ENCODE results near the gene SAMD4B. TPM values are rescaled to one million over a fixed set of nuclear protein-coding genes. Genes with fewer than 3 reads are reported as not detected.
A peak's percentile ranks its signal among the peaks of the same experiment; 100 is the strongest.

The SAMD4B gene
- total RNA-seq, 1 donor = 85.0 TPM

- H3K79me2 ChIP-seq (ENCODE audit: insufficient read depth, low read length) = peaks cover 27% of the 10 kb centered on the region
- H3K27me3 ChIP-seq (ENCODE audit: insufficient read depth, low read length) = no peaks in the 10 kb centered on the region
- H3K4me1 ChIP-seq (ENCODE audit: insufficient read depth, low read length) = peaks cover 31% of the 10 kb centered on the region
- H2AFZ ChIP-seq (ENCODE audit: low read length) = no peak overlapping the region
- H3K27ac ChIP-seq (ENCODE audit: low read depth, low read length) = peak overlapping the region; percentile 84
- TF ChIP-seq, protein P1, sequence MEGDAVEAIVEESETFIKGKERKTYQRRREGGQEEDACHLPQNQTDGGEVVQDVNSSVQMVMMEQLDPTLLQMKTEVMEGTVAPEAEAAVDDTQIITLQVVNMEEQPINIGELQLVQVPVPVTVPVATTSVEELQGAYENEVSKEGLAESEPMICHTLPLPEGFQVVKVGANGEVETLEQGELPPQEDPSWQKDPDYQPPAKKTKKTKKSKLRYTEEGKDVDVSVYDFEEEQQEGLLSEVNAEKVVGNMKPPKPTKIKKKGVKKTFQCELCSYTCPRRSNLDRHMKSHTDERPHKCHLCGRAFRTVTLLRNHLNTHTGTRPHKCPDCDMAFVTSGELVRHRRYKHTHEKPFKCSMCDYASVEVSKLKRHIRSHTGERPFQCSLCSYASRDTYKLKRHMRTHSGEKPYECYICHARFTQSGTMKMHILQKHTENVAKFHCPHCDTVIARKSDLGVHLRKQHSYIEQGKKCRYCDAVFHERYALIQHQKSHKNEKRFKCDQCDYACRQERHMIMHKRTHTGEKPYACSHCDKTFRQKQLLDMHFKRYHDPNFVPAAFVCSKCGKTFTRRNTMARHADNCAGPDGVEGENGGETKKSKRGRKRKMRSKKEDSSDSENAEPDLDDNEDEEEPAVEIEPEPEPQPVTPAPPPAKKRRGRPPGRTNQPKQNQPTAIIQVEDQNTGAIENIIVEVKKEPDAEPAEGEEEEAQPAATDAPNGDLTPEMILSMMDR (IDR thresholded peaks at IDR 0.05; ENCODE audit: extremely low read depth, low read depth, low read length) = no peak
- peak; percentile 93 for DNase-seq (ENCODE audit: insufficient read length, low spot score, missing footprints)
- H3K4me2 ChIP-seq (ENCODE audit: insufficient read depth, low read length) = peak overlapping the region; percentile 96
- peaks cover 28% of the 10 kb centered on the region for H4K20me1 ChIP-seq (ENCODE audit: insufficient read depth, low read length)
- H3K36me3 ChIP-seq (ENCODE audit: insufficient read depth, low read length) = peaks cover 13% of the 10 kb centered on the region
- no peaks in the 10 kb centered on the region for H3K9me3 ChIP-seq (ENCODE audit: low read depth, low read length)
- peak overlapping the region; percentile 83 for H3K4me3 ChIP-seq (ENCODE audit: insufficient read depth, low read length)
These were observed 65.6 kb downstream of the SAMD4B start for GRCh38 chr19:39407660-39408391.

- Histone ChIP-seq H4K20me1 (ENCODE audit: insufficient read depth, low read length) (peaks cover 28% of the 10 kb centered on the region), H3K4me1 (ENCODE audit: insufficient read depth, low read length) (peaks cover 25% of the 10 kb centered on the region), H3K36me3 (ENCODE audit: insufficient read depth, low read length) (peaks cover 13% of the 10 kb centered on the region), H3K27me3 (ENCODE audit: insufficient read depth, low read length) (no peaks in the 10 kb centered on the region), H3K4me3 (ENCODE audit: insufficient read depth, low read length) (peak overlapping the region; percentile 83), H3K9me3 (ENCODE audit: low read depth, low read length) (no peaks in the 10 kb centered on the region), H3K27ac (ENCODE audit: low read depth, low read length) (peak overlapping the region; percentile 84), H3K79me2 (ENCODE audit: insufficient read depth, low read length) (peaks cover 34% of the 10 kb centered on the region), H2AFZ (ENCODE audit: low read length) (no peak overlapping the region), H3K4me2 (ENCODE audit: insufficient read depth, low read length) (peak overlapping the region; percentile 96)
- DNase-seq (ENCODE audit: insufficient read length, low spot score, missing footprints) = peak; percentile 87
- TF ChIP-seq, protein P1 (IDR thresholded peaks at IDR 0.05; ENCODE audit: extremely low read depth, low read depth, low read length) = no peak
These were observed 66.4 kb downstream of the SAMD4B start for GRCh38 chr19:39408392-39409207.

- Histone ChIP-seq H3K36me3 (ENCODE audit: insufficient read depth, low read length) (peaks cover 13% of the 10 kb centered on the region), H3K4me3 (ENCODE audit: insufficient read depth, low read length) (peak overlapping the region; percentile 83), H2AFZ (ENCODE audit: low read length) (no peak overlapping the region), H3K79me2 (ENCODE audit: insufficient read depth, low read length) (peaks cover 42% of the 10 kb centered on the region), H3K4me1 (ENCODE audit: insufficient read depth, low read length) (peaks cover 29% of the 10 kb centered on the region), H3K9me3 (ENCODE audit: low read depth, low read length) (no peaks in the 10 kb centered on the region), H4K20me1 (ENCODE audit: insufficient read depth, low read length) (peaks cover 34% of the 10 kb centered on the region), H3K27me3 (ENCODE audit: insufficient read depth, low read length) (no peaks in the 10 kb centered on the region), H3K27ac (ENCODE audit: low read depth, low read length) (peak overlapping the region; percentile 84), H3K4me2 (ENCODE audit: insufficient read depth, low read length) (peak overlapping the region; percentile 96)
- TF ChIP-seq, protein P1 (IDR thresholded peaks at IDR 0.05; ENCODE audit: extremely low read depth, low read depth, low read length) = no peak
- DNase-seq (ENCODE audit: insufficient read length, low spot score, missing footprints) = peak; percentile 98
These were observed 67.2 kb downstream of the SAMD4B start for GRCh38 chr19:39409208-39410016.

All from osteoblast (primary cell).